WERI-Rb-1 (cell line): ENCODE measurements around the gene TTC33.

Source experiments
- DNase-seq: peaks from one replicate; pipeline ENCODE4 v3.0.0-alpha.2; 2020
- H3K27ac ChIP-seq: fragments of 250-450 bp; sonication (Bioruptor Pico); 2 replicates; pipeline ENCODE4 v1.5.1; 2020; ENCODE audit warnings: mild to moderate bottlenecking, moderate library complexity
- H3K27me3 ChIP-seq: fragments of 250-450 bp; sonication (Bioruptor Pico); 2 replicates; pipeline ENCODE4 v1.5.1; 2021; ENCODE audit warnings: mild to moderate bottlenecking, low read depth, moderate library complexity; ENCODE audit not compliant: insufficient read depth, severe bottlenecking
- H3K36me3 ChIP-seq: fragments of 250-450 bp; sonication (Bioruptor Pico); 2 replicates; pipeline ENCODE4 v1.5.1; 2020; ENCODE audit warnings: mild to moderate bottlenecking, moderate library complexity
- H3K4me3 ChIP-seq: 2 replicates; pipeline ENCODE4 v1.5.1; 2011; ENCODE audit warnings: low read depth, mild to moderate bottlenecking, control low read depth, low read length
- H3K9me3 ChIP-seq: fragments of 250-450 bp; sonication (Bioruptor Pico); 2 replicates; pipeline ENCODE4 v1.5.1; 2021; ENCODE audit warnings: mild to moderate bottlenecking, moderate library complexity; ENCODE audit not compliant: severe bottlenecking
- CTCF ChIP-seq: IDR thresholded peaks from 2 replicates; pipeline ENCODE4 v1.5.1; 2011; ENCODE audit warnings: low read depth, mild to moderate bottlenecking, control low read depth, inconsistent platforms, low read length

Gene TTC33

GRCh38 chr5:40755407-40756365 lies at the start of gene TTC33:
Gene TTC33, minus strand, starts transcription at chr5:40755961. Its CDS starts 8,943 bp downstream, at chr5:40747018.
- Histone ChIP-seq H3K27me3 (no peaks in the 10 kb centered on the region), H3K4me3 (peak within 1 kb of the TSS; percentile 100), H3K9me3 (no peaks in the 10 kb centered on the region), H3K27ac (peak within 1 kb of the TSS; percentile 68), H3K36me3 (peaks cover 4% of the 10 kb centered on the region; the same call in 1 of the 2 replicates)
- TF ChIP-seq CTCF: peak; percentile 75
- DNase-seq: peak; percentile 96

GRCh38 chr5:40801771-40802562 lies 46.2 kb upstream of the TTC33 start:
- no peak for TF ChIP-seq CTCF
- peak overlapping the region; percentile 2 for H3K27ac ChIP-seq
- DNase-seq: no peak
- H3K4me3 ChIP-seq: no peak overlapping the region
- H3K27me3 ChIP-seq: no peaks in the 10 kb centered on the region
- no peaks in the 10 kb centered on the region; the same call in 1 of the 2 replicates for H3K36me3 ChIP-seq
- H3K9me3 ChIP-seq: no peaks in the 10 kb centered on the region

- Histone ChIP-seq H3K4me3 (peak overlapping the region; percentile 68), H3K27ac (no peak overlapping the region), H3K9me3 (no peaks in the 10 kb centered on the region), H3K36me3 (peaks cover 20% of the 10 kb centered on the region), H3K27me3 (no peaks in the 10 kb centered on the region)
- TF ChIP-seq CTCF: no peak
- no peak for DNase-seq
Observed at GRCh38 chr5:40799258-40799657, 43.5 kb upstream of the TTC33 start.

GRCh38 chr5:40798801-40799210 lies 43.0 kb upstream of the TTC33 start:
- peak; percentile 7; the same call in 1 of the 2 replicates for TF ChIP-seq CTCF
- H3K36me3 ChIP-seq: peaks cover 20% of the 10 kb centered on the region
- no peak for DNase-seq
- peak overlapping the region; percentile 95 for H3K27ac ChIP-seq
- H3K27me3 ChIP-seq: no peaks in the 10 kb centered on the region
- H3K9me3 ChIP-seq: no peaks in the 10 kb centered on the region
- H3K4me3 ChIP-seq: peak overlapping the region; percentile 68

GRCh38 chr5:40798012-40798800 lies 42.4 kb upstream of the TTC33 start, which contains the start of gene PRKAA1:
Gene PRKAA1, minus strand, starts transcription at chr5:40798374. Its CDS starts 185 bp downstream, at chr5:40798189.
- Histone ChIP-seq H3K36me3 (peaks cover 20% of the 10 kb centered on the region), H3K9me3 (no peaks in the 10 kb centered on the region), H3K27me3 (no peaks in the 10 kb centered on the region), H3K4me3 (peak within 1 kb of the TSS; percentile 91), H3K27ac (peak within 1 kb of the TSS; percentile 95)
- DNase-seq: peak; percentile 90
- peak; percentile 71 for TF ChIP-seq CTCF
